ENCODE data around the gene SPCS2.

SPCS2 gene

GRCh38 chr11:74948898-74949752 is at the start of gene SPCS2, which contains the start of gene XRRA1:
TSS of gene SPCS2 (plus strand) at chr11:74949266. CDS start at chr11:74949286, 20 bp downstream.
TSS of gene XRRA1 (minus strand) at chr11:74949091. CDS start at chr11:74940878, 8,213 bp downstream.
- in situ Hi-C loops (cut with MboI; ENCODE audit: low pct_unique_long_range_greater_than_20kb, low sequenced_read_pairs) = no loop called here
- peak; percentile 98 for DNase-seq

- no peak for DNase-seq
- in situ Hi-C loops (cut with MboI; ENCODE audit: low pct_unique_long_range_greater_than_20kb, low sequenced_read_pairs) = no loop called here
These were observed 46.7 kb upstream of the SPCS2 start for GRCh38 chr11:74902342-74902741.

GRCh38 chr11:74905326-74905725 is 43.7 kb upstream of the SPCS2 start:
- in situ Hi-C loops (cut with MboI; ENCODE audit: low pct_unique_long_range_greater_than_20kb, low sequenced_read_pairs) = no loop called here
- DNase-seq = no peak

GRCh38 chr11:74909385-74909784 is 39.7 kb upstream of the SPCS2 start:
- no peak for DNase-seq
- in situ Hi-C loops (cut with MboI; ENCODE audit: low pct_unique_long_range_greater_than_20kb, low sequenced_read_pairs) = no loop called here

- no peak for DNase-seq
- in situ Hi-C loops (cut with MboI; ENCODE audit: low pct_unique_long_range_greater_than_20kb, low sequenced_read_pairs) = no loop called here
These were observed 39.3 kb upstream of the SPCS2 start for GRCh38 chr11:74909812-74910211.

GRCh38 chr11:74923125-74923524 is 25.9 kb upstream of the SPCS2 start:
- DNase-seq = no peak
- in situ Hi-C loops (cut with MboI; ENCODE audit: low pct_unique_long_range_greater_than_20kb, low sequenced_read_pairs) = no loop called here

GRCh38 chr11:74925281-74925680 is 23.8 kb upstream of the SPCS2 start:
- in situ Hi-C loops (cut with MboI; ENCODE audit: low pct_unique_long_range_greater_than_20kb, low sequenced_read_pairs) = no loop called here
- DNase-seq = no peak

- in situ Hi-C loops (cut with MboI; ENCODE audit: low pct_unique_long_range_greater_than_20kb, low sequenced_read_pairs) = no loop called here
- no peak for DNase-seq
These were observed 22.6 kb upstream of the SPCS2 start for GRCh38 chr11:74926304-74927030.

GRCh38 chr11:74927496-74927895 is 21.6 kb upstream of the SPCS2 start:
- no peak for DNase-seq
- in situ Hi-C loops (cut with MboI; ENCODE audit: low pct_unique_long_range_greater_than_20kb, low sequenced_read_pairs) = no loop called here

GRCh38 chr11:74929431-74930363 is 19.4 kb upstream of the SPCS2 start:
- in situ Hi-C loops (cut with MboI; ENCODE audit: low pct_unique_long_range_greater_than_20kb, low sequenced_read_pairs) = no loop called here

GRCh38 chr11:74932169-74932568 is 16.9 kb upstream of the SPCS2 start:
- in situ Hi-C loops (cut with MboI; ENCODE audit: low pct_unique_long_range_greater_than_20kb, low sequenced_read_pairs) = no loop called here
- no peak for DNase-seq

More at GRCh38 chr11:74929431-74930363, 19.4 kb upstream of the SPCS2 start:
- DNase-seq = peak; percentile 77

GRCh38 chr11:74932797-74933196 is 16.3 kb upstream of the SPCS2 start:
- in situ Hi-C loops (cut with MboI; ENCODE audit: low pct_unique_long_range_greater_than_20kb, low sequenced_read_pairs) = no loop called here

GRCh38 chr11:74933765-74934164 is 15.3 kb upstream of the SPCS2 start:
- in situ Hi-C loops (cut with MboI; ENCODE audit: low pct_unique_long_range_greater_than_20kb, low sequenced_read_pairs) = no loop called here
- no peak for DNase-seq

More at GRCh38 chr11:74932797-74933196, 16.3 kb upstream of the SPCS2 start:
- no peak for DNase-seq

GRCh38 chr11:74935285-74935684 is 13.8 kb upstream of the SPCS2 start:
- in situ Hi-C loops (cut with MboI; ENCODE audit: low pct_unique_long_range_greater_than_20kb, low sequenced_read_pairs) = no loop called here
- DNase-seq = no peak

- in situ Hi-C loops (cut with MboI; ENCODE audit: low pct_unique_long_range_greater_than_20kb, low sequenced_read_pairs) = no loop called here
- DNase-seq = no peak
These were observed 13.0 kb upstream of the SPCS2 start for GRCh38 chr11:74936087-74936486.

- in situ Hi-C loops (cut with MboI; ENCODE audit: low pct_unique_long_range_greater_than_20kb, low sequenced_read_pairs) = no loop called here
- DNase-seq = no peak
These were observed 12.1 kb upstream of the SPCS2 start for GRCh38 chr11:74936976-74937375.

- in situ Hi-C loops (cut with MboI; ENCODE audit: low pct_unique_long_range_greater_than_20kb, low sequenced_read_pairs) = no loop called here
- DNase-seq = no peak
These were observed 11.2 kb upstream of the SPCS2 start for GRCh38 chr11:74937696-74938475.

GRCh38 chr11:74941492-74941891 is 7.6 kb upstream of the SPCS2 start:
- no peak for DNase-seq
- in situ Hi-C loops (cut with MboI; ENCODE audit: low pct_unique_long_range_greater_than_20kb, low sequenced_read_pairs) = no loop called here

All from KBM-7 (cell line).